8988T (cell line): ENCODE results near the gene ETS2.

Source experiments
- DNase-seq: peaks from one replicate; pipeline ENCODE4 v3.0.0; 2011

The ETS2 gene

DNA sequence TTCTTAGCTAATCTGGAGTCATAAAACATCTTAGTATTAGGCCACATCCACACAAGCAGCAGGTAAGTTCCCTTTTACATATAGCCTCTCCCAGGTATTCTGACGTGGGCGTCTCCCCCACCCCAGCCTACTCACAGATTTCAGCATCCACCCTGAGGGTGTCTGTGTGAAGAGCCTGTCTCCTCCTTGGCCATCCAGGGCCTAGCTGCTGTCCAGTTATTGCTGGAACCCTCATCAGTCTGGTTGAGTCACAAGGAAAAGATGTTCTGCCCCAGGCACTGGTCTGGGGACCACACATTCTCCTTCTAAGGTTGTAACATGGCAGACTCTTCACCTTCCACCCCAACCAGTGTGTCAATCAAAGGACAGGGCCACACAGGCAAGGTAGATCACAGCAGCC, 57.6 kb downstream of the ETS2 start:
- no peak for DNase-seq

DNA sequence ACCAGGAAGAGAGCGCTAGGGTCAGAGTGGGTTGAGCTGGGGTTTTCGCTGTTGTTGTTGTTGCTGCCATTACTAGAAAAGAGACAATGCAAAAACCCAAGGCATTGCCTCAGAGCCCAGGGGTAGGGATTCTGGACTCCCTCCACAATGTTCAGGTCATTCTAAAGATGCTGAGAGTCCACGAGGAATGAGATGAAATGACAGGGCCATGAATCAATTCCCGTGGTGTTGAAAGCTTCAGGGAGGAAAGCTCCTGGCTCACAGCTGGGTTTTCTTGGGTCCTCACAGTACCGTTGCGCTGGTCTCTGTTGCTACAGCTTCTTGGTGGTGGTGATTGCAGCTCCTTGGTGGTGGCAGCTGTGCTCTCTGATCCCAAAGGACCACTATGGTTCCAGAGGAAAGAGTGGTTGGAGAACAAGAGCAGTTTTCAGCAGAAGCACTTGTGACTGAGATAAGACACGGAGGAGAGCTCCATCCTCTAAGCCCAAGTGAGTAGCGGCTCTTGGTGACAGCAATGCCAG, 58.2 kb downstream of the ETS2 start:
- DNase-seq = no peak

DNA sequence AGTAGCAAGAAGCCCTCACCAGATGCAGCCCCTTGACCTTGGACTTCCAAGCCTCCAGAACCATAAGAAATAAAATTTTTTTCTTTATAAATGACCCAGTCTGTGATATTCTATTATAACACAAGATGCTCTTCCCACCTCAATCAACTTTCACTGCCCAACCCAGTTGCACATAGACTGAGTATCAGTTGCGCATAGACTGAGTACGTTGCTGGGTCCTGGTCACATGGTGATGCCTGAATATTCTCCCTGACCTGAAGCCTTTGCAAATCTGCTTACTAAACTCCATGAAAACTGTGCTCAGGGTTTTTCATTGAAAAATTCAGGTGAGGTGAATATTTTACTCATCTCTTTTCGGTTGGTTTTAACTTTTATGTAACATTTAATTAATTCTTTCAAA, 59.2 kb downstream of the ETS2 start:
- no peak for DNase-seq

DNA sequence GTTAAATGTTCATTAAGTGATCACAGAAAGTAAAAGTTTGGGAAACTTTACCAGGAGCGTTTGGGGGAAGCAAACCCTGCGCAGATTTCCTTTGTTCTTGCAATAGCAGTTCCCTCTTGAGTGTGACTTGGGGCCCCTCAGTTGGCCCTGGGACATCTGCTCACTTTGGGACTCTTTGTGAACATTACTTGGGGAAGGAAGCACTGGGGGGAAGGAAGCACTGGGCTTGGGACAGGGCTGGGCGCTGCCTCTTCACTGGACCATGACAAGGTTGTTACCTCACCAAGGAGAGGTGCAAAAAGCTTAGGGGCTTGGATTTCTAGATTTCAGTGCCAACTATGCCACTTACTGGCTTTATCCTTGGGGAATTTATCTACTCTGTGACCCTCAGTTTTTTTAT, 63.5 kb downstream of the ETS2 start:
- DNase-seq = no peak

DNA sequence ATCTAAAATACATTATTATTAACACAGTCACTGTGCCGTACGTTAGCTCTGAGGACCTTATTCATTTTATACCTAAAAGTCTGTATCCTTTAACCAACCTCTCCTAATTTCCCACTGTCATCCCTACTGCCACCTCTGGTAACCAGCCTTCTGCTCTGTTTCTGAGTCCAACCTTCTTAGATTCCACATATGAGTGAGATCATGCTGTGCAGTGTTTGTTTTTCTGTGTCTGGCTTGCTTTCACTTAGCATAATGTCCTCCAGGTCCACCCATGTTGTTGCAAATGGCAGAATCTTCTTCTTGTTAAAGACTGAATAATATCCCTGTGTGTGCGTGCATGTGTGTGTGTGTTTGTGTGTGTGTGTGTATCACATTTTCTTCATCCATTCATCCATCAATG, 64.2 kb downstream of the ETS2 start:
- DNase-seq = no peak
